OCI-LY7 (cell line): ENCODE data around the gene SOD3. TPM values are rescaled to one million over a fixed set of nuclear protein-coding genes. Genes with fewer than 3 reads are reported as not detected.

Experiments
- BruUV-seq: library from RNA; stranded (reverse); fragments of 400-500 nt; replicated peaks from 2 replicates; lab custom pipeline; 2021; lab: Mats Ljungman, UMichigan
- CTCF ChIA-PET: fragments of 300-600 bp; sonication (Branson Sonifier 250); formaldehyde crosslinking; loops from one replicate; lab custom pipeline; 2022; ENCODE audit warnings: antibody characterized with exemption; ENCODE audit not compliant: unreplicated experiment; lab: Charles Lee
- POLR2A ChIA-PET: fragments of 300-600 bp; sonication (Branson Sonifier 250); formaldehyde crosslinking; loops from one replicate; lab custom pipeline; 2022; ENCODE audit warnings: antibody characterized with exemption; lab: Charles Lee
- DNase-seq: peaks from one replicate; pipeline ENCODE4 v3.0.0-alpha.2; 2015; ENCODE audit warnings: low spot score
- H2AFZ ChIP-seq: fragments of 200-600 bp; sonication (generic), shearing (Covaris generic); 2 replicates; pipeline ENCODE4 v1.6.1; 2014; ENCODE audit warnings: mild to moderate bottlenecking, antibody characterized with exemption, low read length, moderate library complexity
- H3K27ac ChIP-seq: fragments of 200-600 bp; sonication (generic); 2 replicates; pipeline ENCODE4 v1.5.1; 2014; ENCODE audit warnings: mixed run types, low read depth, mild to moderate bottlenecking, moderate library complexity, low read length, inconsistent platforms; ENCODE audit not compliant: poor library complexity, severe bottlenecking
- H3K36me3 ChIP-seq: fragments of 200-600 bp; sonication (generic); 2 replicates; pipeline ENCODE4 v1.6.1; 2014; ENCODE audit warnings: mild to moderate bottlenecking, antibody characterized with exemption, low read length, moderate library complexity, mixed read lengths; ENCODE audit not compliant: insufficient read depth
- H3K4me1 ChIP-seq: fragments of 200-600 bp; sonication (generic); 2 replicates; pipeline ENCODE4 v1.5.1; 2014; ENCODE audit warnings: mild to moderate bottlenecking, low read length; ENCODE audit not compliant: insufficient read depth, poor library complexity, severe bottlenecking
- H3K4me2 ChIP-seq: fragments of 200-600 bp; sonication (generic); 2 replicates; pipeline ENCODE4 v1.6.1; 2014; ENCODE audit warnings: mild to moderate bottlenecking, low read length
- H3K4me3 ChIP-seq: fragments of 200-600 bp; sonication (generic); 2 replicates; pipeline ENCODE4 v1.5.1; 2014; ENCODE audit warnings: mild to moderate bottlenecking, low read depth, low read length; ENCODE audit not compliant: poor library complexity, severe bottlenecking
- H3K79me2 ChIP-seq: fragments of 200-600 bp; sonication (generic); 2 replicates; pipeline ENCODE4 v1.6.1; 2016; ENCODE audit warnings: low read depth, mild to moderate bottlenecking, low read length, moderate library complexity, mixed read lengths; ENCODE audit not compliant: insufficient read depth
- H3K9me2 ChIP-seq: fragments of 200-600 bp; sonication (generic); 2 replicates; pipeline ENCODE4 v1.6.1; 2016; ENCODE audit warnings: mild to moderate bottlenecking, low read length, mixed read lengths; ENCODE audit not compliant: insufficient read depth
- H3K9me3 ChIP-seq: fragments of 200-600 bp; sonication (generic); 2 replicates; pipeline ENCODE4 v1.6.1; 2014; ENCODE audit warnings: mild to moderate bottlenecking, mixed run types, low read length, mixed read lengths
- H4K20me1 ChIP-seq: fragments of 200-600 bp; sonication (generic); 2 replicates; pipeline ENCODE4 v1.6.1; 2014; ENCODE audit warnings: mild to moderate bottlenecking, antibody characterized with exemption, low read length, moderate library complexity, mixed read lengths; ENCODE audit not compliant: insufficient read depth
- EZH2phosphoT487 ChIP-seq: fragments of 200-600 bp; sonication (generic); IDR thresholded peaks from 2 replicates; pipeline ENCODE4 v1.6.1; 2018; ENCODE audit warnings: low read depth, borderline replicate concordance, mild to moderate bottlenecking, mixed run types, antibody characterized with exemption, low read length, moderate library complexity, mixed read lengths
- intact Hi-C: fragments of 100-400 bp; cut with micrococcal nuclease; formaldehyde crosslinking; loops from one replicate; pipeline ENCODE4 v1.10.0; 2022; ENCODE audit not compliant: unreplicated experiment
- total RNA-seq, 2 experiments: library from RNA; depleted of rRNA in 1 of 2; stranded (reverse); fragments of >200 nt in 1 of 2; shearing (Covaris generic) in 1 of 2; gene quantifications; 2 replicates each; pipeline ENCODE4 v1.2.3, GENCODE V29; 2014 to 2022
- TF ChIP-seq, protein P1 (sequence below): fragments of 200-600 bp; sonication (generic); conservative IDR thresholded peaks from 2 replicates; pipeline ENCODE4 v1.5.1; 2014; ENCODE audit warnings: mild to moderate bottlenecking, antibody characterized with exemption, low read length, moderate library complexity, mixed read lengths

Gene SOD3
- total RNA-seq, 2 experiments from 2014 or later, result not detected

DNA sequence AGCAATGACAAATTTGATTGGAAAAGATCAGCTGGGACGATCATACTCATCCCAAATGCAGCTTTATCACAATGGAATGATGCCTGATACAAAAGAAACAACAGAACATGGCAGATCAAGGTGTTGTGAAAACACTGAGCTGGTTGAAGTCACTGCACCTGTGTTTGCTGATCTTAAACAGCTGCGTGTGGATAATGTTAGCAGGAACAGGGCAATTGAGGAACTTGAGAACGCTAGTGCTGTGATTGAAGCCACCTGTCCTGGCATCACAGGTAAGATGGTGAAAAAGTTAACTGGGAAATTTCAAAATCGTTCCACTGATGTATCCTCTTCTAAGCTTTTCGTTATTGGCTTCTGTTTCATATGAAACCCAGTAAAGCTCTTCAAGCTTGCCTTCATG, 27.4 kb upstream of the SOD3 start:
- Histone ChIP-seq H3K79me2 (no peaks in the 10 kb centered on the region), H3K9me2 (no peaks in the 10 kb centered on the region), H3K4me2 (no peak overlapping the region), H3K9me3 (no peaks in the 10 kb centered on the region), H3K27ac (no peak overlapping the region), H4K20me1 (no peaks in the 10 kb centered on the region), H2AFZ (no peak overlapping the region), H3K4me1 (no peaks in the 10 kb centered on the region), H3K4me3 (no peak overlapping the region), H3K36me3 (no peaks in the 10 kb centered on the region)
- intact Hi-C loops, result no loop called here
- BruUV-seq, result no TSS peak
- ChIA-PET POLR2A (no interaction called here), CTCF (no interaction called here)
- no peak for DNase-seq
- TF ChIP-seq EZH2phosphoT487, result no peak
- TF ChIP-seq, protein P1, sequence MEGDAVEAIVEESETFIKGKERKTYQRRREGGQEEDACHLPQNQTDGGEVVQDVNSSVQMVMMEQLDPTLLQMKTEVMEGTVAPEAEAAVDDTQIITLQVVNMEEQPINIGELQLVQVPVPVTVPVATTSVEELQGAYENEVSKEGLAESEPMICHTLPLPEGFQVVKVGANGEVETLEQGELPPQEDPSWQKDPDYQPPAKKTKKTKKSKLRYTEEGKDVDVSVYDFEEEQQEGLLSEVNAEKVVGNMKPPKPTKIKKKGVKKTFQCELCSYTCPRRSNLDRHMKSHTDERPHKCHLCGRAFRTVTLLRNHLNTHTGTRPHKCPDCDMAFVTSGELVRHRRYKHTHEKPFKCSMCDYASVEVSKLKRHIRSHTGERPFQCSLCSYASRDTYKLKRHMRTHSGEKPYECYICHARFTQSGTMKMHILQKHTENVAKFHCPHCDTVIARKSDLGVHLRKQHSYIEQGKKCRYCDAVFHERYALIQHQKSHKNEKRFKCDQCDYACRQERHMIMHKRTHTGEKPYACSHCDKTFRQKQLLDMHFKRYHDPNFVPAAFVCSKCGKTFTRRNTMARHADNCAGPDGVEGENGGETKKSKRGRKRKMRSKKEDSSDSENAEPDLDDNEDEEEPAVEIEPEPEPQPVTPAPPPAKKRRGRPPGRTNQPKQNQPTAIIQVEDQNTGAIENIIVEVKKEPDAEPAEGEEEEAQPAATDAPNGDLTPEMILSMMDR, result no peak

DNA sequence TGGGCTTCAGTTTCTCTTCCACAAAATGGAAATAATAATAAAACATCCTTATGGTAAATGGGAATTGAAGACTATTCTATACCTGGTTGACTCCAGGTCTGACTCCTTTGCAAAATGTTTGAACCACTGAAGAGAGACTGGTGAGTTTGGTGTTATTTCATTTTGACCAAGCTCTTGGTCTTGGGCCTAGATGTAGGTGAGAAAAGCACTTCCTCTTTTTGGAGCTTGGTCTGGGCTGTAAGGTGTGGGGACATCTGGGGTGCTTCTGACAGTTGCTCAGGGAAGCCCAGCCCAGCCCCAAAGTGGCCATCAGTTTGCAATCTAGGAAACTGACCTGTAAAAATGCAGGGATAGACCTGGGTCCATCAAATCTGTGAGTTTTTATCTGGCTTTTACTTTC, 26.8 kb upstream of the SOD3 start:
- no peak overlapping the region for H3K27ac ChIP-seq
- no peak overlapping the region for H2AFZ ChIP-seq
- H4K20me1 ChIP-seq, result no peaks in the 10 kb centered on the region
- DNase-seq, result peak; percentile 2
- no peaks in the 10 kb centered on the region for H3K9me3 ChIP-seq
- H3K4me3 ChIP-seq, result no peak overlapping the region
- ChIA-PET POLR2A (no interaction called here), CTCF (no interaction called here)
- no peak overlapping the region for H3K4me2 ChIP-seq
- no peak for TF ChIP-seq EZH2phosphoT487
- TF ChIP-seq, protein P1, result no peak
- no peaks in the 10 kb centered on the region for H3K36me3 ChIP-seq
- no peaks in the 10 kb centered on the region for H3K79me2 ChIP-seq
- no TSS peak for BruUV-seq
- no peaks in the 10 kb centered on the region for H3K9me2 ChIP-seq
- intact Hi-C loops, result no loop called here
- no peaks in the 10 kb centered on the region for H3K4me1 ChIP-seq

DNA sequence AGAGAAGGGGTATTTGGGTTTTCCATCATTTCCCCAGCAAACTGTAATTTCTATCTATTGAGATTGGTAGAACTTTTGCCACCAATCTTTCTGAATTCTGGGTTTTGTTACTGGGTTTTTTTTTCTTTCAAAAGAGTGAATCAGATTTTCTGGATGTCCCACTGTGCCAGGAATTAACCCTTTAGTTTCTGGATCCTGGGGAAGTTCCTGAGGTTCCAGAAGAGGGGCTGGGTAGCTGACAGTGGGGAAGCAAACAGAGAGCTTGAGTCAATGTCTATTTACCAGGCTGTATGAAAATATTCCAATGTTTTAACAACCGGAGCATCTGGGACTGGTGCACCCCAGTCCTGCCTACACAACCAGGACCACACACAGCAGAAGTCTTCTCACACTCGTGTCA, 25.8 kb upstream of the SOD3 start:
- BruUV-seq, result no TSS peak
- CTCF ChIA-PET, result no interaction called here
- intact Hi-C loops, result no loop called here

More for the DNA sequence above, 25.8 kb upstream of the SOD3 start:
- Histone ChIP-seq H3K9me3 (no peaks in the 10 kb centered on the region), H3K4me1 (no peaks in the 10 kb centered on the region), H3K4me3 (no peak overlapping the region), H3K79me2 (no peaks in the 10 kb centered on the region), H3K27ac (no peak overlapping the region), H2AFZ (no peak overlapping the region), H4K20me1 (no peaks in the 10 kb centered on the region), H3K9me2 (no peaks in the 10 kb centered on the region), H3K4me2 (no peak overlapping the region), H3K36me3 (no peaks in the 10 kb centered on the region)
- POLR2A ChIA-PET, result interaction anchor here (0.6 kb wide), 1 partner anchor 1813 kb away, joined by 3 read pairs; no protein-coding TSS in a partner anchor
- DNase-seq, result no peak
- TF ChIP-seq, protein P1, result no peak
- no peak for TF ChIP-seq EZH2phosphoT487
